Body of pancreas (tissue), 4 donors: ENCODE results near the gene RNF130.

ENCODE experiments used
- POLR2A ChIP-seq, 3 donors: fragments of 450-650 bp; IDR thresholded peaks; one replicate each; pipeline ENCODE4 v1.6.1; 2016; ENCODE audit warnings: antibody characterized with exemption in 3 of 3, mild to moderate bottlenecking in 2 of 3
- TF ChIP-seq, protein P1 (sequence below), 7 experiments: fragments of 450-650 bp in 4 of 7; fragments of 200-600 bp in 3 of 7; sonication (generic) in 3 of 7; IDR thresholded peaks; one replicate each; pipeline ENCODE4 v1.5.1; 2016 to 2019; ENCODE audit warnings: antibody characterized with exemption in 7 of 7

DNA sequence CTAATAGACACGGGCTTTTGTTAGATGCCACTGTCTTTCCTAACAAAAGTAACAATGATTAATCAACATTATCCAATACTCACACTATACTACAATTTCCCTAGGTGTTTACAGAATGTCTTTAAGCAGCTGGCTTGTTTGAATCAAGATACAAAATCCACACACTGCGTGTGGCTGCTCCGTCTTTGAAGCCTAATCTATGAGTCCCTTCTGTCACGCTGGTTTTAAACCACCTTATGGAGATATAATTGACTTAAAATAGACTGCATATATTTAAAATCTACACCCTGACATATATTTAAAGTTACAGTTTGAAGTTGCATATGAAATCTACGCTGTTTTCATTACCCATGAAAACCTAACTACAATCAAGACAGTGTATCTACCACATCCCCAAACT, 89.9 kb downstream of the RNF130 start:
- TF ChIP-seq, protein P1, sequence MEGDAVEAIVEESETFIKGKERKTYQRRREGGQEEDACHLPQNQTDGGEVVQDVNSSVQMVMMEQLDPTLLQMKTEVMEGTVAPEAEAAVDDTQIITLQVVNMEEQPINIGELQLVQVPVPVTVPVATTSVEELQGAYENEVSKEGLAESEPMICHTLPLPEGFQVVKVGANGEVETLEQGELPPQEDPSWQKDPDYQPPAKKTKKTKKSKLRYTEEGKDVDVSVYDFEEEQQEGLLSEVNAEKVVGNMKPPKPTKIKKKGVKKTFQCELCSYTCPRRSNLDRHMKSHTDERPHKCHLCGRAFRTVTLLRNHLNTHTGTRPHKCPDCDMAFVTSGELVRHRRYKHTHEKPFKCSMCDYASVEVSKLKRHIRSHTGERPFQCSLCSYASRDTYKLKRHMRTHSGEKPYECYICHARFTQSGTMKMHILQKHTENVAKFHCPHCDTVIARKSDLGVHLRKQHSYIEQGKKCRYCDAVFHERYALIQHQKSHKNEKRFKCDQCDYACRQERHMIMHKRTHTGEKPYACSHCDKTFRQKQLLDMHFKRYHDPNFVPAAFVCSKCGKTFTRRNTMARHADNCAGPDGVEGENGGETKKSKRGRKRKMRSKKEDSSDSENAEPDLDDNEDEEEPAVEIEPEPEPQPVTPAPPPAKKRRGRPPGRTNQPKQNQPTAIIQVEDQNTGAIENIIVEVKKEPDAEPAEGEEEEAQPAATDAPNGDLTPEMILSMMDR (IDR thresholded peaks at IDR 0.05) = no peak
- TF ChIP-seq POLR2A (IDR thresholded peaks at IDR 0.05) = no peak
